ENCODE data around the gene SLC6A19.

- no peak for TF ChIP-seq CTCF (IDR thresholded peaks at IDR 0.05 in 8 of 11, conservative IDR thresholded peaks at IDR 0.05 in 3 of 11)
- TF ChIP-seq POLR2A (IDR thresholded peaks at IDR 0.05), result no peak
- no peak for TF ChIP-seq POLR2AphosphoS5 (IDR thresholded peaks at IDR 0.05)
These were observed 14.0 kb upstream of the SLC6A19 start for GRCh38 chr5:1187234-1187949.
